Activated T-helper 17 cell treated with anti-CD3 and anti-CD28 coated beads, Interleukin-2, amount 50 U/mL, for 72 hours (primary cell): Measurements from ENCODE around the gene IGFBP3. TPM values are rescaled to one million over a fixed set of nuclear protein-coding genes. Genes with fewer than 3 reads are reported as not detected.
A peak's percentile ranks its signal among the peaks of the same experiment; 100 is the strongest.

Source experiments
- ATAC-seq: fragments of 150-1000 bp; cut with Tn5 transposase; replicated peaks from 2 replicates; pipeline ENCODE4 v1.10.0; 2021; ENCODE audit warnings: mild to moderate bottlenecking, moderate library complexity
- H3K27ac Mint-ChIP-seq: one replicate; pipeline ENCODE4 v1.8.0; 2022; ENCODE audit warnings: mixed read lengths
- H3K27me3 Mint-ChIP-seq: one replicate; pipeline ENCODE4 v1.8.0; 2022; ENCODE audit warnings: mixed read lengths
- H3K36me3 Mint-ChIP-seq: one replicate; pipeline ENCODE4 v1.8.0; 2022; ENCODE audit warnings: low read depth, mild to moderate bottlenecking, mixed read lengths
- H3K4me1 Mint-ChIP-seq: one replicate; pipeline ENCODE4 v1.8.0; 2022; ENCODE audit warnings: mixed read lengths
- H3K4me3 Mint-ChIP-seq: one replicate; pipeline ENCODE4 v1.8.0; 2022; ENCODE audit warnings: mild to moderate bottlenecking, mixed read lengths
- H3K9me3 Mint-ChIP-seq: one replicate; pipeline ENCODE4 v1.8.0; 2022; ENCODE audit warnings: mixed read lengths
- total RNA-seq, 2 donors: library from RNA; stranded (reverse); gene quantifications; one replicate each; pipeline ENCODE4 v1.2.3, GENCODE V29; 2022

Gene IGFBP3
- total RNA-seq, 2 donors from 2014 or later, result 2.6 to 3.6 TPM

GRCh38 chr7:45917064-45917463 is 4.0 kb downstream of the IGFBP3 start:
- Mint-ChIP-seq H3K4me1 (no peaks in the 10 kb centered on the region), H3K9me3 (no peaks in the 10 kb centered on the region), H3K4me3 (no peak overlapping the region), H3K36me3 (peaks cover 8% of the 10 kb centered on the region), H3K27me3 (peaks cover 14% of the 10 kb centered on the region), H3K27ac (no peak overlapping the region)
- ATAC-seq, result no peak

GRCh38 chr7:45915606-45916005 is 5.5 kb downstream of the IGFBP3 start:
- H3K27me3 Mint-ChIP-seq, result peaks cover 10% of the 10 kb centered on the region

GRCh38 chr7:45914911-45915310 is 6.2 kb downstream of the IGFBP3 start:
- peaks cover 5% of the 10 kb centered on the region for H3K27me3 Mint-ChIP-seq
- H3K9me3 Mint-ChIP-seq, result no peaks in the 10 kb centered on the region
- H3K4me1 Mint-ChIP-seq, result no peaks in the 10 kb centered on the region
- H3K4me3 Mint-ChIP-seq, result no peak overlapping the region
- ATAC-seq, result peak; percentile 38
- H3K36me3 Mint-ChIP-seq, result peaks cover 8% of the 10 kb centered on the region
- H3K27ac Mint-ChIP-seq, result no peak overlapping the region

More at GRCh38 chr7:45915606-45916005, 5.5 kb downstream of the IGFBP3 start:
- no peaks in the 10 kb centered on the region for H3K9me3 Mint-ChIP-seq
- ATAC-seq, result no peak
- no peaks in the 10 kb centered on the region for H3K4me1 Mint-ChIP-seq
- H3K4me3 Mint-ChIP-seq, result no peak overlapping the region
- H3K27ac Mint-ChIP-seq, result no peak overlapping the region
- peaks cover 8% of the 10 kb centered on the region for H3K36me3 Mint-ChIP-seq

- H3K9me3 Mint-ChIP-seq, result no peaks in the 10 kb centered on the region
- H3K27me3 Mint-ChIP-seq, result peaks cover 5% of the 10 kb centered on the region
- H3K36me3 Mint-ChIP-seq, result peaks cover 8% of the 10 kb centered on the region
- H3K4me1 Mint-ChIP-seq, result no peaks in the 10 kb centered on the region
- H3K27ac Mint-ChIP-seq, result no peak overlapping the region
- H3K4me3 Mint-ChIP-seq, result no peak overlapping the region
- ATAC-seq, result no peak
These were observed 8.1 kb downstream of the IGFBP3 start for GRCh38 chr7:45912972-45913371.

- no peak for ATAC-seq
- peaks cover 8% of the 10 kb centered on the region for H3K36me3 Mint-ChIP-seq
- H3K9me3 Mint-ChIP-seq, result no peaks in the 10 kb centered on the region
- H3K4me3 Mint-ChIP-seq, result no peak overlapping the region
- no peak overlapping the region for H3K27ac Mint-ChIP-seq
- no peaks in the 10 kb centered on the region for H3K27me3 Mint-ChIP-seq
- H3K4me1 Mint-ChIP-seq, result no peaks in the 10 kb centered on the region
These were observed 9.8 kb downstream of the IGFBP3 start for GRCh38 chr7:45911311-45911710.

GRCh38 chr7:45910855-45911254 is 10.2 kb downstream of the IGFBP3 start:
- H3K27ac Mint-ChIP-seq, result no peak overlapping the region
- peaks cover 8% of the 10 kb centered on the region for H3K36me3 Mint-ChIP-seq
- H3K27me3 Mint-ChIP-seq, result no peaks in the 10 kb centered on the region
- H3K4me3 Mint-ChIP-seq, result no peak overlapping the region
- H3K4me1 Mint-ChIP-seq, result no peaks in the 10 kb centered on the region
- no peaks in the 10 kb centered on the region for H3K9me3 Mint-ChIP-seq
- no peak for ATAC-seq

- H3K4me3 Mint-ChIP-seq, result no peak overlapping the region
These were observed 11.5 kb downstream of the IGFBP3 start for GRCh38 chr7:45909561-45909960.

GRCh38 chr7:45902820-45903219 is 18.3 kb downstream of the IGFBP3 start:
- H3K27ac Mint-ChIP-seq, result no peak overlapping the region
- H3K27me3 Mint-ChIP-seq, result peaks cover 11% of the 10 kb centered on the region
- ATAC-seq, result no peak
- H3K4me3 Mint-ChIP-seq, result no peak overlapping the region
- H3K9me3 Mint-ChIP-seq, result no peaks in the 10 kb centered on the region
- H3K36me3 Mint-ChIP-seq, result no peaks in the 10 kb centered on the region
- H3K4me1 Mint-ChIP-seq, result no peaks in the 10 kb centered on the region

More at GRCh38 chr7:45909561-45909960, 11.5 kb downstream of the IGFBP3 start:
- Mint-ChIP-seq H3K27ac (no peak overlapping the region), H3K4me1 (no peaks in the 10 kb centered on the region), H3K27me3 (no peaks in the 10 kb centered on the region), H3K9me3 (no peaks in the 10 kb centered on the region), H3K36me3 (peaks cover 8% of the 10 kb centered on the region)
- no peak for ATAC-seq

GRCh38 chr7:45901566-45901965 is 19.5 kb downstream of the IGFBP3 start:
- H3K27me3 Mint-ChIP-seq, result peaks cover 14% of the 10 kb centered on the region
- no peak overlapping the region for H3K4me3 Mint-ChIP-seq
- no peaks in the 10 kb centered on the region for H3K4me1 Mint-ChIP-seq
- no peak overlapping the region for H3K27ac Mint-ChIP-seq
- H3K36me3 Mint-ChIP-seq, result no peaks in the 10 kb centered on the region
- H3K9me3 Mint-ChIP-seq, result no peaks in the 10 kb centered on the region
- no peak for ATAC-seq

GRCh38 chr7:45898222-45898621 is 22.9 kb downstream of the IGFBP3 start:
- Mint-ChIP-seq H3K36me3 (no peaks in the 10 kb centered on the region), H3K9me3 (no peaks in the 10 kb centered on the region), H3K27ac (no peak overlapping the region), H3K27me3 (peaks cover 38% of the 10 kb centered on the region), H3K4me1 (no peaks in the 10 kb centered on the region), H3K4me3 (no peak overlapping the region)
- no peak for ATAC-seq

- H3K4me3 Mint-ChIP-seq, result no peak overlapping the region
- no peaks in the 10 kb centered on the region for H3K4me1 Mint-ChIP-seq
- H3K36me3 Mint-ChIP-seq, result no peaks in the 10 kb centered on the region
These were observed 23.9 kb downstream of the IGFBP3 start for GRCh38 chr7:45897042-45897690.

GRCh38 chr7:45894665-45895062 is 26.4 kb downstream of the IGFBP3 start:
- ATAC-seq, result no peak
- peaks cover 42% of the 10 kb centered on the region for H3K27me3 Mint-ChIP-seq
- H3K4me3 Mint-ChIP-seq, result no peak overlapping the region
- H3K27ac Mint-ChIP-seq, result no peak overlapping the region
- H3K4me1 Mint-ChIP-seq, result no peaks in the 10 kb centered on the region
- no peaks in the 10 kb centered on the region for H3K36me3 Mint-ChIP-seq
- no peaks in the 10 kb centered on the region for H3K9me3 Mint-ChIP-seq

More at GRCh38 chr7:45897042-45897690, 23.9 kb downstream of the IGFBP3 start:
- H3K27me3 Mint-ChIP-seq, result peaks cover 38% of the 10 kb centered on the region
- no peak overlapping the region for H3K27ac Mint-ChIP-seq
- no peaks in the 10 kb centered on the region for H3K9me3 Mint-ChIP-seq
- no peak for ATAC-seq

GRCh38 chr7:45893996-45894664 is 26.9 kb downstream of the IGFBP3 start:
- Mint-ChIP-seq H3K4me1 (no peaks in the 10 kb centered on the region), H3K27me3 (peaks cover 48% of the 10 kb centered on the region), H3K4me3 (no peak overlapping the region), H3K9me3 (no peaks in the 10 kb centered on the region), H3K27ac (no peak overlapping the region), H3K36me3 (no peaks in the 10 kb centered on the region)
- ATAC-seq, result no peak

- H3K27ac Mint-ChIP-seq, result no peak overlapping the region
- no peaks in the 10 kb centered on the region for H3K36me3 Mint-ChIP-seq
- no peak for ATAC-seq
- H3K4me1 Mint-ChIP-seq, result no peaks in the 10 kb centered on the region
- no peak overlapping the region for H3K4me3 Mint-ChIP-seq
- H3K27me3 Mint-ChIP-seq, result peaks cover 50% of the 10 kb centered on the region
- no peaks in the 10 kb centered on the region for H3K9me3 Mint-ChIP-seq
These were observed 27.6 kb downstream of the IGFBP3 start for GRCh38 chr7:45893374-45893995.
